UCSD-AML1 (cell line): Measurements from ENCODE around the gene GMPS.
A peak's percentile ranks its signal among the peaks of the same experiment; 100 is the strongest.
"Not testable (repeated sequence)": the region's sequence is repeated elsewhere in the genome, so short reads cannot be mapped to it uniquely, and the experiment has no call there.

ENCODE experiments used
- DNase-seq: peaks from one replicate; lab custom pipeline; 2025; ENCODE audit not compliant: unreplicated experiment; lab: John Stamatoyannopoulos, UW

The GMPS gene

GRCh38 chr3:155871746-155872158 is 1.3 kb downstream of the GMPS start:
- no peak for DNase-seq

- DNase-seq, result no peak
These were observed 2.6 kb downstream of the GMPS start for GRCh38 chr3:155872904-155873646.

GRCh38 chr3:155876037-155876436 is 5.6 kb downstream of the GMPS start:
- no peak for DNase-seq

- no peak for DNase-seq
These were observed 6.1 kb downstream of the GMPS start for GRCh38 chr3:155876503-155876902.

- no peak for DNase-seq
These were observed 9.8 kb downstream of the GMPS start for GRCh38 chr3:155880286-155880685.

- no peak for DNase-seq
These were observed 13.8 kb downstream of the GMPS start for GRCh38 chr3:155884292-155884691.

- no peak for DNase-seq
These were observed 14.8 kb downstream of the GMPS start for GRCh38 chr3:155885292-155885691.

- DNase-seq, result not testable (repeated sequence)
These were observed 15.9 kb downstream of the GMPS start for GRCh38 chr3:155886348-155886747.

- no peak for DNase-seq
These were observed 16.5 kb downstream of the GMPS start for GRCh38 chr3:155886915-155887314.

- DNase-seq, result peak; percentile 18
These were observed 18.8 kb downstream of the GMPS start for GRCh38 chr3:155889212-155889611.

GRCh38 chr3:155889952-155890351 is 19.5 kb downstream of the GMPS start:
- no peak for DNase-seq

- DNase-seq, result no peak
These were observed 20.3 kb downstream of the GMPS start for GRCh38 chr3:155890671-155891190.

- DNase-seq, result no peak
These were observed 20.9 kb downstream of the GMPS start for GRCh38 chr3:155891321-155891720.

GRCh38 chr3:155895379-155895900 is 25.0 kb downstream of the GMPS start:
- DNase-seq, result no peak

- DNase-seq, result no peak
These were observed 36.5 kb downstream of the GMPS start for GRCh38 chr3:155906900-155907299.

- peak; percentile 11 for DNase-seq
These were observed 37.6 kb downstream of the GMPS start for GRCh38 chr3:155908086-155908485.

- no peak for DNase-seq
These were observed 38.2 kb downstream of the GMPS start for GRCh38 chr3:155908605-155909004.

- no peak for DNase-seq
These were observed 41.6 kb downstream of the GMPS start for GRCh38 chr3:155912090-155912489.

- DNase-seq, result no peak
These were observed 42.2 kb downstream of the GMPS start for GRCh38 chr3:155912579-155913190.

- no peak for DNase-seq
These were observed 47.3 kb downstream of the GMPS start for GRCh38 chr3:155917781-155918180.

GRCh38 chr3:155919728-155920127 is 49.3 kb downstream of the GMPS start:
- DNase-seq, result no peak

GRCh38 chr3:155921486-155921885 is 51.0 kb downstream of the GMPS start:
- DNase-seq, result no peak
